Stomach (tissue), 4 donors: Measurements from ENCODE around the gene TMEM165.

Source experiments
- POLR2AphosphoS5 ChIP-seq, 3 donors: sonication (generic); formaldehyde crosslinking; IDR thresholded peaks; one replicate each; pipeline ENCODE4 v1.6.1; 2016; ENCODE audit warnings: antibody characterized with exemption in 3 of 3
- TF ChIP-seq, protein P1 (sequence below), 7 experiments: fragments of 450-650 bp in 4 of 7; fragments of 200-600 bp in 3 of 7; sonication (generic) in 3 of 7; IDR thresholded peaks; one replicate each; pipeline ENCODE4 v1.5.1; 2016 to 2019; ENCODE audit warnings: antibody characterized with exemption in 7 of 7, control low read depth in 2 of 7, mild to moderate bottlenecking in 1 of 7

DNA sequence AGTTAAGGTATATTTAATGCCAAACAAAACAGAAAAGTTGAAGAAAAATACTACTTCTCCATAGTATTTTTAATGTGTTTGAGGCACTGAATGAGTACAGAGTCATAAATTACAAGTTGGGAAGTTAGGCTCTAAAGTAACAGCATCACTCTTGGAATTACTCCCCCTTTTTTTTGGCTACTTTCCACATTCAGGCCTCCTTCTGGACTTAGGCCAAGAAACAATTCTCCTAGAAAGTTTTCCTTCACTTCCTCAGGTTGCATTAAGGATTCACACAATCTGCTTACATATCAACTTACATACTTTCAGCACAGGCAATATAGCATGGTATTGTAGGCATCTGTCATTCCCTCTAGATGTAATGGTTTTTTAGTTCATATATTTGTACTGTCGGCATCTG lies 52.1 kb downstream of the TMEM165 start:
- TF ChIP-seq, protein P1, sequence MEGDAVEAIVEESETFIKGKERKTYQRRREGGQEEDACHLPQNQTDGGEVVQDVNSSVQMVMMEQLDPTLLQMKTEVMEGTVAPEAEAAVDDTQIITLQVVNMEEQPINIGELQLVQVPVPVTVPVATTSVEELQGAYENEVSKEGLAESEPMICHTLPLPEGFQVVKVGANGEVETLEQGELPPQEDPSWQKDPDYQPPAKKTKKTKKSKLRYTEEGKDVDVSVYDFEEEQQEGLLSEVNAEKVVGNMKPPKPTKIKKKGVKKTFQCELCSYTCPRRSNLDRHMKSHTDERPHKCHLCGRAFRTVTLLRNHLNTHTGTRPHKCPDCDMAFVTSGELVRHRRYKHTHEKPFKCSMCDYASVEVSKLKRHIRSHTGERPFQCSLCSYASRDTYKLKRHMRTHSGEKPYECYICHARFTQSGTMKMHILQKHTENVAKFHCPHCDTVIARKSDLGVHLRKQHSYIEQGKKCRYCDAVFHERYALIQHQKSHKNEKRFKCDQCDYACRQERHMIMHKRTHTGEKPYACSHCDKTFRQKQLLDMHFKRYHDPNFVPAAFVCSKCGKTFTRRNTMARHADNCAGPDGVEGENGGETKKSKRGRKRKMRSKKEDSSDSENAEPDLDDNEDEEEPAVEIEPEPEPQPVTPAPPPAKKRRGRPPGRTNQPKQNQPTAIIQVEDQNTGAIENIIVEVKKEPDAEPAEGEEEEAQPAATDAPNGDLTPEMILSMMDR (IDR thresholded peaks at IDR 0.05), result no peak
- no peak for TF ChIP-seq POLR2AphosphoS5 (IDR thresholded peaks at IDR 0.05)
